BE2C (cell line): Measurements from ENCODE around the gene FBXO10.

Experiments used
- DNase-seq: peaks from one replicate; pipeline ENCODE4 v3.0.0-alpha.2; 2020
- H3K27me3 ChIP-seq: fragments of 250-450 bp; sonication (Bioruptor Pico); 2 replicates; pipeline ENCODE4 v1.5.1; 2020; ENCODE audit warnings: mild to moderate bottlenecking
- H3K36me3 ChIP-seq: fragments of 250-450 bp; sonication (Bioruptor Pico); 2 replicates; pipeline ENCODE4 v1.5.1; 2020; ENCODE audit warnings: mild to moderate bottlenecking
- H3K4me1 ChIP-seq: fragments of 250-450 bp; sonication (Bioruptor Pico); 2 replicates; pipeline ENCODE4 v1.5.1; 2020
- H3K4me3 ChIP-seq: 2 replicates; pipeline ENCODE4 v1.5.1; 2011; ENCODE audit warnings: low read depth, low read length
- H3K9me3 ChIP-seq: fragments of 250-450 bp; sonication (Bioruptor Pico); 2 replicates; pipeline ENCODE4 v1.5.1; 2020
- CTCF ChIP-seq: IDR thresholded peaks from 2 replicates; pipeline ENCODE4 v1.5.1; 2012; ENCODE audit warnings: mild to moderate bottlenecking, low read depth, low read length

Gene FBXO10

DNA sequence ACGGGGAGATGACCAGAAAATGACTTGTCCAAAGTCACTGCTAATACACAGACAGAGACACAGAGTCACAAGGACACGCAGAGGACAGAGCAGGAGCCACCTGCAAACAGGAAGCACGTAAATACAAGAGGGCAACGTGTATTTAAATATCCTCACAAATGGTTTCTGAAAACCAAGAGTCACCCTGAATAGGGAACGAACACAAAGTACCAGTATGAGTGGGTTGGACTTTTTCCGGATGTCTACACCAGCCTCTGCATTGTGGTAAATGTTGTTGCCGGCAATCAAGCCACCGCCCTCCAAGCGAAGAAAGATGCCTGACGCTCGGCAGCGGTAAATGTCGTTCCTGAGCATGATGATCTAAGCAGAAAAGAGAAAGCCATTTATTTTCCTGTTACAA is 44.5 kb downstream of the FBXO10 start:
- H3K27me3 ChIP-seq: no peaks in the 10 kb centered on the region
- DNase-seq: no peak
- no peaks in the 10 kb centered on the region for H3K4me1 ChIP-seq
- H3K4me3 ChIP-seq: no peak overlapping the region
- H3K36me3 ChIP-seq: peaks cover 55% of the 10 kb centered on the region
- no peak for TF ChIP-seq CTCF
- H3K9me3 ChIP-seq: no peaks in the 10 kb centered on the region

- Histone ChIP-seq H3K36me3 (peaks cover 65% of the 10 kb centered on the region), H3K27me3 (no peaks in the 10 kb centered on the region), H3K4me1 (no peaks in the 10 kb centered on the region), H3K4me3 (no peak overlapping the region), H3K9me3 (no peaks in the 10 kb centered on the region)
- no peak for TF ChIP-seq CTCF
- DNase-seq: no peak
Measured at GRCh38 chr9:37528652-37529471, 47.3 kb downstream of the FBXO10 start.

DNA sequence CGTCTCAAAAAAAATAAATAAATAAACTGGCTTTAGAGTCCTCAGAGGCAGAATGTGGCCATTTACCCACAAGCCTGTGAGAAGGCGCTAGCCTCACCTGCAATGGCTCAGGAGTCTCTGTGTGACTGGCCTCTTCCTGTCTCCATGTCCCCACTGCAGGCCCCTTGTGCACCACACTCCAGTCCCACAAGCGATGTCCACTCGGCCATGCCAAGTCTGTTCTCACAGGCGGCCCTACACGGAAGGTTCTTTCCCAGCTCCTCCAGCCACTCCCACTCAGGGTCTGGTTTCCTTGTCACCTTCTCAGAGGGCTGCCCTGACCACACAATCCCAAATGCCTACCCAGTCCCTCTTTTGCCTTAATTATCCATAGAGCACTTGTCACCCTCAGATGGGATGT is 52.3 kb downstream of the FBXO10 start:
- Histone ChIP-seq H3K9me3 (no peaks in the 10 kb centered on the region), H3K4me3 (no peak overlapping the region), H3K27me3 (no peaks in the 10 kb centered on the region), H3K4me1 (no peaks in the 10 kb centered on the region), H3K36me3 (peaks cover 73% of the 10 kb centered on the region)
- no peak for TF ChIP-seq CTCF
- DNase-seq: no peak

- Histone ChIP-seq H3K27me3 (no peaks in the 10 kb centered on the region), H3K9me3 (no peaks in the 10 kb centered on the region), H3K4me1 (no peaks in the 10 kb centered on the region), H3K4me3 (no peak overlapping the region), H3K36me3 (peaks cover 68% of the 10 kb centered on the region)
- TF ChIP-seq CTCF: no peak
- DNase-seq: no peak
Measured at GRCh38 chr9:37522971-37523370, 53.2 kb downstream of the FBXO10 start.

DNA sequence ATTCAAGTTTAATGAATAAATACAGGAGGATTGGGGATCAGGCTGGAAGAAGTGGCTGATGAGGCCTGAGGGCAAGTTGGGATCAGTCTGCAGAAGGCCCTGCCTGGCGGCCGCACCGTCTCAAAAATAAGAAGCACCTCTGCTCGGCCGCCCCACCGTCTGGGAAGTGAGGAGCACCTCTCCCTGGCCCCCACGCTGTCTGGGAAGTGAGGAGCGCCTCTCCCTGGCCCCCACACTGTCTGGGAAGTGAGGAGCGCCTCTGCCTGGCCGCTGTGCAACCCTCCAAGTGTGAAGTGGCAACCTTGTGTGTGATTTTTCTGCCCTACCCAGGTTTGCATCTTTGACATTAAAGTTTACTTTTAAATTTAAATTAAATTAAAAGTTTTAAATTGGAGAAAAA is 55.1 kb downstream of the FBXO10 start:
- Histone ChIP-seq H3K4me1 (no peaks in the 10 kb centered on the region), H3K9me3 (no peaks in the 10 kb centered on the region), H3K27me3 (no peaks in the 10 kb centered on the region), H3K4me3 (no peak overlapping the region), H3K36me3 (peaks cover 54% of the 10 kb centered on the region)
- no peak for TF ChIP-seq CTCF
- no peak for DNase-seq

- Histone ChIP-seq H3K36me3 (peaks cover 52% of the 10 kb centered on the region), H3K4me3 (no peak overlapping the region), H3K9me3 (no peaks in the 10 kb centered on the region), H3K27me3 (no peaks in the 10 kb centered on the region), H3K4me1 (no peaks in the 10 kb centered on the region)
- DNase-seq: no peak
- peak; percentile 21; the same call in 1 of the 2 replicates for TF ChIP-seq CTCF
Measured at GRCh38 chr9:37520641-37521040, 55.5 kb downstream of the FBXO10 start.
